ENCODE results near the gene RAB17.

Gene RAB17

DNA sequence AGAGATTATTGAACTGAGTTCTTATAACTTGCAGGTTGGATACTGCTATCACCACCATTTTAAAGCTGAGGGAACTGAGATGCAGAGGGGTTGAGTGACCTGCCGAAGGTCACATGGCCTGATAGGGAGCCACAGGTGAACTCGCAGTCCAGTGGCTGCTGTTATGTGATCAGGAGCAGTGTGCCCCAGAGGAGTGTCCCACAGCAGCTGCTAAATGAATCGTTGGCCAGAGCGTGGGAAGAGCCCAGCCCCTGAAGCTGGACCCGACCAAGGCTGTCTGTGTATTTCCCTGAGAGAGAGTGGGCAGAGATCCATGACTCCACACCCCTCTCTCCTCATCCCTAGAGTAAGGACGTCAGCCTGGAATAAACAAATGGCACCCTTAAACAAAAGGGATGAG is 50.9 kb downstream of the RAB17 start:
- no peak for DNase-seq (ENCODE audit: low read depth, low spot score)

GRCh38 chr2:237538901-237539300 is 51.6 kb downstream of the RAB17 start:
- DNase-seq (ENCODE audit: low read depth, low spot score): no peak

DNA sequence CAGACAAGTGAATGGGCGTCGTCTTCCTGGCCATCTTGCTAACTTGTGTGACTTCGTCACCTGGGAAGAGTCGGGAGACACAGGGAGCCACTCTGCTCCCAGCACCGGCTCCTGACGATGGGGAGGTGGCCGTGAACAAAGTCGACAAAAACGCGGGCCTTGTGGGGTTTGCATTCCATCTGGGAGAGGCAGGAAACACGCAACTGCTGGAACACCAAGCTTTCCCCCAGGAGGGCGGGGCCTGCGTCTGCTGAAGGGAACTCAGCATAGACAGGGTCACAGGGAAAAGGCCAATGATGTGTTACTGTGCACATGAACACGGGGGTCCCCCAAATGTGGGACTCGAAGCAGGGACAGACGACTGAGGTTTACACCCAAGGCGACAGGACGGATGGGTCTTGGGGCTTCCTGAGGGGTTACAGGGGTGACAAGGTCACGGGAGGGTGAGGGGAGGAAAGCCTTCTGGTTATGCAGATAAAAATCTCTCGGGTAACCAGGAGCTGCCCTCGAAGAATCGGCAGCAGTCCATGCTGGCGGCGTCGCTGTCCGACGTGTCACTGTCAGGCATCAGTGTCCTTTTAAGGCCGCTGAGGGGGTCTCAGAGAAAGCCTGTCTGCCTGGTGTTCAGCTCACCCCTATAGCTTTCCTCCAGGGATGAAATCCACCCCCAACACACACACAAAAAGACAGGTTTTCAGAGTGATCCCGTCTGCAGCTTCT is 52.4 kb downstream of the RAB17 start:
- DNase-seq (ENCODE audit: low read depth, low spot score): no peak

DNA sequence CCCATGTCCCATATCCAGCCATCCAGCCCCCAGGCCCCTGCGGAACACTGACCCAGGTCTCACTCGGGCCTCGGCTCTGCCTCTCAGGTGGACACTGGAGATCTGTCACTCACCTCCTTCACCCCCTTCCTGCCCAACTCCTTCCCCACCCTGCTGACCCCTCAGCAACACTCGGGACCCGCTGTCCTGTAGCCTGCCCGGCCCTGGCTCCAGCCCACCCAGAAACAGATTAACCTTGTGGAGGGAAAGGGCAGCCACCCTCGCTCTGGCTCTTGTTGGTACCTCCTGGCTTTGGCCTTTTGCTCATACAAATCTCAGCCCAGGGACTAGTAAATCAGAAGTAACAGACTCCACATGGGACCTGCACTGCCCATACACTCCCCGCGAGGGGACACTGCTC is 53.9 kb downstream of the RAB17 start:
- DNase-seq (ENCODE audit: low read depth, low spot score): no peak

GRCh38 chr2:237536083-237536415 is 54.5 kb downstream of the RAB17 start:
- DNase-seq (ENCODE audit: low read depth, low spot score): no peak

- DNase-seq (ENCODE audit: low read depth, low spot score): no peak
These were observed 55.0 kb downstream of the RAB17 start for GRCh38 chr2:237535385-237536082.

DNA sequence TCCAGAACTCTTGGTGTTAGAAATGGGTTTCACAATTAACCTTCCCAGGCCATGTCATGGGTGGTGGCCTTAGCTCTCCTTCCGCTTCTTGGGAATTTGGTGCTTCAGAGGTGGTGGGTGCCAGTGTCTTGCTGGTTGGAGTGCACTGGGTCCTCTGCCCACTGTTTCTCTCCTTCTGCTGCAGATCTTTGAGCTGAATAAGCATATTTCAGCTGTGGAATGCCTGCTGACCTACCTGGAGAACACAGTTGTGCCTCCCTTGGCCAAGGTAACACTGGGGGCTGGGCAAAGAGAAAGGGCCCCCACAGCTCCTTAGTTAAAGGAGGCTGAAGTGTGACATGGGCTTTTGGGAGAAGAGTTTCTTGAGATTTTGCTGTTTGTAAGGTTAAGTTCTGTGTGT is 56.2 kb downstream of the RAB17 start:
- no peak for DNase-seq (ENCODE audit: low read depth, low spot score)

DNA sequence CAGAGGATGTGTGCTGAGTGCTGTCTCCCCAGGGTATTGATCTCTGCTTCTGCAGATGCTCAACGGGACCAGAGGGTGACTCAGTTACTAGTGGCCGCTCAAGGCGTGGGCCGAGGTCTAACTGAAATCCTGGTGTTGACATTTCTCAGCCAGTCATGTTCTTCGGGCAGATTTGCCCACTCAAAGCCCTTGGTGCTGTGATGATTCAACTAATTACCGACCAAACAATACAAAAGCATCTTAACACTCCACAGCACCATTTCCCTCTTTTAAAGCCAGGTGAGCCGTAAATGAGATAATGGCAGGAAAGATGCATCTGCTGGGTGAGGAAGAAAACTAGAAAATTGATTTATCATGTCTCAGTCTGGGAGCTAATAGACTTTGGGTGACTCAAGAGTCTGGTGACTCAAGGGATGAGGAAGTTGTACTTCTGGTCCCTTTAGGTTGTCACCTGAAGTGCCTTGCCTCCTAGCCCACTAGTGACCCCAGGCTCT is 56.8 kb downstream of the RAB17 start:
- DNase-seq (ENCODE audit: low read depth, low spot score): no peak

DNA sequence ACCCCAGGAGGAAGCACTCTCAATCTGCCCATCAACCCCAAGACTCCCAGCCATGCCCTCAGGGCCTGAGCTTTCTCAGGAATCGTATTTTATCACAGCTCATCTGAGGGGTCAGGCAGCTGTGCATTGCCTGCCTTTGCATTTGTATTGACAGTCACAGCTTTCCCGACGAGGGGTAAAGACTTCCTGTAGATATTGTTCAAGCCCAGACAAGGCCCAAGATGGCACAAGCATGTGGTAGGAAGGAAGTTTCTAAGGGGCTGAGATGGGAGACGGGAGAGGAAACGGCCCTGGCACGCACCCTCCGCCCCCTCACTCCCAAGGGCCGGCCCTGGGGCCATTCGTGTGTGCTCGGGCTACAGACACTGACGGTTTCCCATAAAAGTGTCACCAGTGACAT is 58.4 kb downstream of the RAB17 start:
- no peak for DNase-seq (ENCODE audit: low read depth, low spot score)

DNA sequence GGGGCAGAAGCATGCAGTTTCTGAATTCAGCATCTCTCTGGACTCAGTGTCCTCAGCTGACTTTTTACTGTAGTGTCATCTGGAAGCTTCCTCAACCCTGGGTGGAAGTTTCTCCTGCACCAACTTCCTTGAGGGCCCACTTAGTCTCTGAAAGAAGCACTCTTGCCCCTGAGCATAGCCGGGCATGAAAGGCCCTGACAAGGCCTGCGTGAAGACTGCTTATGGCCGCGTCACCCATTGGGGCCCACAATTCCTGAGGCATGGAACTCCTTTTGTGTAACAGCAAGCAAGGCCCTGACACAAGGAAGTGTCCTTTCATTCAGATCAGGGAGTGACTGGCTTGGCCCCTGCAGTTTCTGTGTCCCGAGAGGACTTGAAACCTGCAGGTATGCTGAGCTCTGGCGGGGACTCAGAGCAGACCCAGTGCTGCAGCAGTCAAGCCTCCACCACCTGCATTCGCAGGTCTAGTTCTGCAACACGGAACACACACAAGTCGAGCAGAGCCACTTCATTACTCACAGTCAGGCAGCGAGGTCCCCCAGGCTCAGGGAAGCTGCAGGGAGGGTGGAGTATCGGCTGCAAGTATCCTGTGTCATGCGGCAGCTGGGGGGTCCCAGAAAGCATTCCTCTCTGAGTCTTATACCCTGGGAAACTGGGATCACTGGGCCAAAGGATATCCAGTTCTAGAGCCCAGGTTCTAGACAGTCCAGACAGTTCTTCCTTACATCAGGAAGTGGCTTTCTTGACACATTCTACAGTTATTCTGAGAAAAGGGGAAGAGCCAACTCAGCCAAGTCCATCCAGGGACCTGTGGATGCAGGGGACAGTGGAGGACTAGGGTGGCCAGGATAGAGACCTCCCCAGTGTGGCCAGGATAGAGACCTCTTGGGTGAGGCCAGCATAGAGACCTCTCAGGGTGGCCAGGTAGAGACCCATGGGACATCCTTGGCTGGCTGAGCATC is 59.8 kb downstream of the RAB17 start:
- no peak for DNase-seq (ENCODE audit: low read depth, low spot score)

DNA sequence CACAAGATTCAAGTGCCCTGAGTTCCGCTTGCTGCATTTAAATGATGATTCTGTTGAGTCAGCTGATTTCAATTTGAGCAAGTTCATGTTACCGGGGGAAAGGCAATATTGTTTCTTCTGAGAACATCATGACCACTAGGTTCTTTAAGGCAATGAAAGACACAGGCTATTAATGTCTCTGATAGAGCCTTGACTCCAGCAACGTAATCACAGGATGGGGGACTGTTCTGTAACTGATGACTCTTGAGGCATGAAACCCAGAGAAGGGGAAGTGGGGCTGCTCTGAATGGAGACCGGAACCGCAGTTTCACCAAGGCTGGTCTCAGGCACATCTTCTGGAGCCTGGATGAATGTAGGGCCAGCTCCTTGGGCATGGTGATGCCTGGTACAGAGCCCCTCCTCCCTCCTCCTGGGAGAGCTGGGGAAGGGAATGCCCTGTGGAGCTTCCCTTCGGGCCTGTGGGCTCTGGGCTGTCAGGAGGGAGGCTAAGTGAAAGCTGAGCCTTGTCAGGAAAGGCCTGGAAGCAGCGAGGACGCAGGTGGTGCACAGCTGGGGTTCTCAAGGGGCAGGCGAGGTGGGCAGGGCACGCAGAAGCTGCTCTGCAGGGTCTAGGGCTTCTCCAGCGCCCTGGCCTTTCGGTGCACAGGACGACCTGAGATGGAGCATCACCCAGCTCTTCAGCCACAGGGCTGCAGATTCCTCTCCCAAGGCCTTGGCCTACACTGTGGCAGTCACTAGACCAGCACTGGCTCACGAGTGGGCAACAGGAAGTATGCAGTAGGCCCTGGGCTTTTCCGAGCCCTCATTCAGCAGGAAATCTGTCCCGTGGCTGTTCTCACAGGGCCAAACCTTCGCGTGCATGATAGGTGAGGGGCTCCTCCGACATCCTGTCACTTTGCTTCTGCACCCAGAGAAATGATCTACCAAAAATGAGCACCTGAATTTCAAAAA is 60.8 kb downstream of the RAB17 start:
- no peak for DNase-seq (ENCODE audit: low read depth, low spot score)

GRCh38 chr2:237527766-237528165 is 62.8 kb downstream of the RAB17 start:
- DNase-seq (ENCODE audit: low read depth, low spot score): no peak

GRCh38 chr2:237527233-237527632 is 63.3 kb downstream of the RAB17 start:
- no peak for DNase-seq (ENCODE audit: low read depth, low spot score)

- no peak for DNase-seq (ENCODE audit: low read depth, low spot score)
These were observed 64.9 kb downstream of the RAB17 start for GRCh38 chr2:237525559-237526157.

DNA sequence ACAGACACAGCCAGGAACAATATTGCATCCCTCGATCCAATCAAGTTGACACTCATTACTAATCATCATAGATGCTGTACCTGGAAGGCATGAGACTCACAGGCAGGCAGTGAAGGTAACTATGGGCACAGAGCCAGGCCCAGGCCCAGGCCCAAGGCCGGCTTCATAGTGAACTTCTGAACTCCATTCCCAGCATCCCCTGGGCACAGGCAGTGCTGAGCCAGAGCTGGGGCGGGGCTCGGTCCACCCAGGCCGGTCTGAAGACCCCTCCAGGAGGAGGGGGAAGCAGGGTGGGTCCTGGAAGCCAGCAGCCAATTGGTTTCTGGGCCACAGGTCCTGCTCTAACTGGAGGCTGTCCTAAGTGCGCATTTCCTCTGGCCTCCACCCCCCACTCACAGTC is 65.9 kb downstream of the RAB17 start:
- no peak for DNase-seq (ENCODE audit: low read depth, low spot score)

All from iPS DF 19.7 (cell line).